B cell (primary cell): ENCODE data around the gene KRTAP10-9. TPM values are rescaled to one million over a fixed set of nuclear protein-coding genes. Genes with fewer than 3 reads are reported as not detected.
"Not testable (repeated sequence)": the region's sequence is repeated elsewhere in the genome, so short reads cannot be mapped to it uniquely, and the experiment has no call there.

Source experiments
- ATAC-seq: fragments of 200-7000 bp; cut with Tn5 transposase; one replicate; pipeline ENCODE4 v1.10.0; 2021; ENCODE audit warnings: low read depth, mild to moderate bottlenecking, moderate number of reproducible peaks, moderate library complexity
- CTCF ChIA-PET: fragments of 350-600 bp; sonication (Branson Sonifier 250); formaldehyde crosslinking; loops from one replicate; lab custom pipeline; 2021; ENCODE audit warnings: antibody characterized with exemption, inconsistent platforms; lab: Charles Lee
- POLR2A ChIA-PET: fragments of 350-600 bp; sonication (Branson Sonifier 250); formaldehyde crosslinking; loops from one replicate; lab custom pipeline; 2021; ENCODE audit warnings: antibody characterized with exemption; lab: Charles Lee
- DNase-seq: peaks from one replicate; pipeline ENCODE4 v3.0.0; 2013
- H2AFZ ChIP-seq: 2 replicates; pipeline ENCODE4 v1.6.1; 2012; ENCODE audit warnings: mild to moderate bottlenecking, low read depth, low read length; ENCODE audit not compliant: insufficient read depth, poor library complexity, severe bottlenecking
- H3K27ac ChIP-seq, 2 donors: 1 replicate in 1 of 2; 2 replicates in 1 of 2; pipeline ENCODE4 v1.5.1; 2012 to 2013; ENCODE audit warnings: low read length in 2 of 2, mild to moderate bottlenecking in 2 of 2, moderate library complexity in 1 of 2
- H3K27me3 ChIP-seq, 4 experiments: fragments of 200-600 bp in 1 of 4; sonication (generic) in 1 of 4; replicated peaks in 1 of 4; 1 replicate in 2 of 4; 2 replicates in 2 of 4; pipeline versions ENCODE4 v1.6.1 to v1.7.0; 2013 to 2016; ENCODE audit warnings: low read length in 3 of 4, mild to moderate bottlenecking in 2 of 4, mixed read lengths in 1 of 4, moderate library complexity in 1 of 4; ENCODE audit not compliant: insufficient read depth in 4 of 4, control insufficient read depth in 3 of 4; ENCODE audit errors: control extremely low read depth in 1 of 4
- H3K36me3 ChIP-seq, 2 experiments: replicated peaks in 1 of 2; 1 replicate in 1 of 2; 2 replicates in 1 of 2; pipeline versions ENCODE4 v1.6.1 to v1.7.1; 2013; ENCODE audit warnings: low read length in 1 of 2; ENCODE audit not compliant: insufficient read depth in 2 of 2, control insufficient read depth in 1 of 2; ENCODE audit errors: control extremely low read depth in 1 of 2, extremely low read depth in 1 of 2
- H3K4me1 ChIP-seq, 2 donors: fragments of 200-600 bp in 1 of 2; sonication (generic) in 1 of 2; 1 replicate in 1 of 2; 2 replicates in 1 of 2; pipeline versions ENCODE4 v1.5.1 to v1.6.1; 2013 to 2017; ENCODE audit warnings: low read length in 2 of 2; ENCODE audit not compliant: control insufficient read depth in 2 of 2, insufficient read depth in 2 of 2
- H3K4me2 ChIP-seq: replicated peaks from 2 replicates; pipeline ENCODE3; 2012; ENCODE audit warnings: mild to moderate bottlenecking, low read depth, low read length; ENCODE audit not compliant: poor library complexity, severe bottlenecking
- H3K4me3 ChIP-seq, 5 experiments: fragments of 200-600 bp in 1 of 5; sonication (generic) in 1 of 5; 1 replicate in 3 of 5; 2 replicates in 2 of 5; pipeline versions ENCODE4 v1.5.1 to v1.7.0; 2011 to 2016; ENCODE audit warnings: low read length in 4 of 5, mild to moderate bottlenecking in 4 of 5, low read depth in 2 of 5, control low read depth in 1 of 5, moderate library complexity in 1 of 5; ENCODE audit not compliant: insufficient read depth in 1 of 5; ENCODE audit errors: control extremely low read depth in 1 of 5, extremely low read depth in 1 of 5
- H3K79me2 ChIP-seq: fragments of 200-600 bp; sonication (generic); one replicate; pipeline ENCODE4 v1.6.0; 2016; ENCODE audit warnings: low read length; ENCODE audit not compliant: control insufficient read depth, insufficient read depth
- H3K9ac ChIP-seq: fragments of 200-600 bp; sonication (generic); 2 replicates; pipeline ENCODE4 v1.6.1; 2017; ENCODE audit warnings: mild to moderate bottlenecking, low read length, moderate library complexity
- H3K9me3 ChIP-seq, 3 donors: one replicate each; pipeline versions ENCODE4 v1.6.1 to v1.7.1; 2013; ENCODE audit warnings: low read length in 2 of 3; ENCODE audit not compliant: control insufficient read depth in 2 of 3, insufficient read depth in 1 of 3; ENCODE audit errors: control extremely low read depth in 1 of 3
- H4K20me1 ChIP-seq: 2 replicates; pipeline ENCODE4 v1.6.0; 2012; ENCODE audit warnings: mild to moderate bottlenecking, low read length; ENCODE audit not compliant: insufficient read depth, control insufficient read depth, poor library complexity, severe bottlenecking
- H3K27ac Mint-ChIP-seq: one replicate; pipeline ENCODE4 v1.8.0; 2021; ENCODE audit warnings: mixed read lengths
- H3K27me3 Mint-ChIP-seq: one replicate; pipeline ENCODE4 v1.8.0; 2021; ENCODE audit warnings: mixed read lengths
- H3K4me1 Mint-ChIP-seq: one replicate; pipeline ENCODE4 v1.8.0; 2021; ENCODE audit warnings: mixed read lengths
- H3K4me3 Mint-ChIP-seq: one replicate; pipeline ENCODE4 v1.8.0; 2021; ENCODE audit warnings: mixed read lengths
- H3K9me3 Mint-ChIP-seq: one replicate; pipeline ENCODE4 v1.8.0; 2022; ENCODE audit warnings: mixed read lengths; ENCODE audit not compliant: insufficient read depth
- EZH2 ChIP-seq: IDR thresholded peaks from 2 replicates; pipeline ENCODE4 v1.6.1; 2012; ENCODE audit warnings: borderline replicate concordance, low read depth, mild to moderate bottlenecking, moderate library complexity, low read length; ENCODE audit not compliant: insufficient read depth, poor library complexity, severe bottlenecking
- WGBS: methylation state at CpG from one replicate; pipeline ENCODE4 v1.1.5; 2013; ENCODE audit warnings: missing lambda C conversion rate; ENCODE audit not compliant: insufficient coverage; 5-methylcytosine and 5-hydroxymethylcytosine counted together
- intact Hi-C: fragments of 100-400 bp; cut with micrococcal nuclease; formaldehyde crosslinking; loops from one replicate; pipeline ENCODE4 v1.10.0; 2022
- polyA plus RNA-seq: library from polyadenylated mRNA; depleted of rRNA; stranded (reverse); fragments of >200 nt; gene quantifications from 2 replicates; pipeline ENCODE4 v1.2.3, GENCODE V29; 2012
- total RNA-seq, 2 donors: library from RNA; stranded (reverse); fragments of 120-200 nt in 1 of 2; gene quantifications; 1 replicate in 1 of 2; 2 replicates in 1 of 2; pipeline versions ENCODE4 v1.2.3 to v1.2.4, GENCODE V29; 2013 to 2022
- TF ChIP-seq, protein P1 (sequence below): fragments of 200-600 bp; IDR thresholded peaks from one replicate; pipeline ENCODE4 v1.8.0; 2022; ENCODE audit warnings: antibody characterized with exemption, mild to moderate bottlenecking

Gene KRTAP10-9
- total and polyA plus RNA-seq, 2 donors (not counting 1 experiment from before 2014, with no cell fraction given), result not detected

DNA sequence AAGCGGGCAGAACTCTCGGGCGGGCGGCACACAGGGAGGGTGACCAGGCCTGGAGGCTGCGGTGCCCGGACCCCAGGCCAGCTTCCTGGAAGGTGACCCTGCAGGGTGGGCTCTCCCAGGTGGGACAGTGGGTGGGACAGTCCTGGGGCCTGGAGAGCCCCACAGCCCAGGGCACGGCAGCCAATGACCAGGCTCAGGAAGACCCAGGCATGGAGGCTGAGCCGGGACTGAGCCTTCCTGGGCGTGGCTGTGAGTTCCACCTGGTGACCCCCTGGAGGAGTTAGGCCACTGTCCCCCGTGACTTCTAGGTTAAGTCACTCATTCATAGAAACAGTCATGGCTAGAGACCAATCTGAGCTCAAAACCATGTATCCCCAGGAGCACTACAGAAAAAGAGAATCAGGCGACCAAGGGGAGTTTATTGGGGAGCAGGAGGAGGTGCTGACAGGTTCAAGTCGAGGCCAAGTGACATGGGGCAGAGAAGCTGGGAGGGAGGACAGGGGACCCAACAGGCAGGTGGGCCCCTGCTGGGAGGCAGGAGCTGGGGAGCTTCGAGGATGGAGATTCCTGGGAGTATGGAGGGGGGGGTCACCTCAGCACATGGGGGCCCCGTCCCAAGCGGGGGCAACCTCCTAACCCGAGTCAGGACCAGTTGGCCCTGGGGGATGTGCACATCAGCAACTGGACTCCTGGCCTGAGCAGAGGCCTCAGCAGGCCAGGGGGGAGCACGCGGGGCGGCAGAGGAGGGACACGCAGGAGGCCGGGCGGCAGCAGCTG, 47.6 kb upstream of the KRTAP10-9 start:
- Mint-ChIP-seq H3K4me3 (no peak overlapping the region), H3K27me3 (peaks cover 29% of the 10 kb centered on the region), H3K9me3 (peaks cover 6% of the 10 kb centered on the region), H3K4me1 (no peaks in the 10 kb centered on the region), H3K27ac (no peak overlapping the region)
- Histone ChIP-seq H3K4me2 (no peak overlapping the region), H2AFZ (no peak overlapping the region), H3K4me1 (no peaks in the 10 kb centered on the region), H3K36me3 (no peaks in the 10 kb centered on the region), H4K20me1 (no peaks in the 10 kb centered on the region), H3K27ac (no peak overlapping the region), H3K4me3 (no peak overlapping the region), H3K27me3 (peaks cover 0 to 4% (median 2%) of the 10 kb centered on the region in 4 experiments), H3K79me2 (no peaks in the 10 kb centered on the region), H3K9me3 (peaks cover 3 to 56% (median 28%) of the 10 kb centered on the region in 3 donors), H3K9ac (no peak overlapping the region)
- intact Hi-C loops, result no loop called here
- ATAC-seq, result no peak
- TF ChIP-seq, protein P1, sequence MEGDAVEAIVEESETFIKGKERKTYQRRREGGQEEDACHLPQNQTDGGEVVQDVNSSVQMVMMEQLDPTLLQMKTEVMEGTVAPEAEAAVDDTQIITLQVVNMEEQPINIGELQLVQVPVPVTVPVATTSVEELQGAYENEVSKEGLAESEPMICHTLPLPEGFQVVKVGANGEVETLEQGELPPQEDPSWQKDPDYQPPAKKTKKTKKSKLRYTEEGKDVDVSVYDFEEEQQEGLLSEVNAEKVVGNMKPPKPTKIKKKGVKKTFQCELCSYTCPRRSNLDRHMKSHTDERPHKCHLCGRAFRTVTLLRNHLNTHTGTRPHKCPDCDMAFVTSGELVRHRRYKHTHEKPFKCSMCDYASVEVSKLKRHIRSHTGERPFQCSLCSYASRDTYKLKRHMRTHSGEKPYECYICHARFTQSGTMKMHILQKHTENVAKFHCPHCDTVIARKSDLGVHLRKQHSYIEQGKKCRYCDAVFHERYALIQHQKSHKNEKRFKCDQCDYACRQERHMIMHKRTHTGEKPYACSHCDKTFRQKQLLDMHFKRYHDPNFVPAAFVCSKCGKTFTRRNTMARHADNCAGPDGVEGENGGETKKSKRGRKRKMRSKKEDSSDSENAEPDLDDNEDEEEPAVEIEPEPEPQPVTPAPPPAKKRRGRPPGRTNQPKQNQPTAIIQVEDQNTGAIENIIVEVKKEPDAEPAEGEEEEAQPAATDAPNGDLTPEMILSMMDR, result no peak
- no peak for TF ChIP-seq EZH2
- 82% methylated on average over 22 of the region's 22 CpGs for WGBS
- CTCF ChIA-PET, result no interaction called here
- DNase-seq, result no peak
- POLR2A ChIA-PET, result no interaction called here

DNA sequence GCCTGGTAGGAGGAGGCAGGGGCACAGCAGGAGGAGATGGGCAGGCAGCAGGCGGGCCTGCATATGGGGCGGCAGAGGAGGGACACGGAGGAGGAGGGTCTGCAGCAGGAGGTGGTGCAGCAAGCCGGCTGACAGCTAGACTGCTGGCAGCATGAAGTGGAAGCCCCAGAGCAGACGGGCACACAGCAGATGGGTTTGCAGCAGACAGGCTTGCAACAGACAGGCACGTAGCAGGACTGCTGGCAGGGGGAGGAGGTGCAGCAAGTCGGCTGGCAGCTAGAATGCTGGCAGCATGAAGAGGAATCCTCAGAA, 47.1 kb upstream of the KRTAP10-9 start:
- intact Hi-C loops, result no loop called here
- DNase-seq (no peak), ATAC-seq (no peak)
- H3K4me3 Mint-ChIP-seq, result no peak overlapping the region
- Histone ChIP-seq H3K4me2 (no peak overlapping the region), H3K79me2 (no peaks in the 10 kb centered on the region), H3K9ac (no peak overlapping the region), H3K9me3 (peaks cover 3 to 56% (median 28%) of the 10 kb centered on the region in 3 donors), H3K36me3 (no peaks in the 10 kb centered on the region), H3K4me1 (no peaks in the 10 kb centered on the region), H3K27ac (no peak overlapping the region), H3K27me3 (peaks cover 0 to 6% (median 2%) of the 10 kb centered on the region in 4 experiments), H4K20me1 (no peaks in the 10 kb centered on the region), H2AFZ (no peak overlapping the region), H3K4me3 (no peak overlapping the region)
- peaks cover 30% of the 10 kb centered on the region for H3K27me3 Mint-ChIP-seq
- TF ChIP-seq, protein P1, result no peak
- no peak for TF ChIP-seq EZH2
- ChIA-PET CTCF (no interaction called here), POLR2A (no interaction called here)
- peaks cover 6% of the 10 kb centered on the region for H3K9me3 Mint-ChIP-seq
- H3K4me1 Mint-ChIP-seq, result no peaks in the 10 kb centered on the region
- H3K27ac Mint-ChIP-seq, result no peak overlapping the region
- WGBS, result 85% methylated on average over 7 of the region's 7 CpGs

DNA sequence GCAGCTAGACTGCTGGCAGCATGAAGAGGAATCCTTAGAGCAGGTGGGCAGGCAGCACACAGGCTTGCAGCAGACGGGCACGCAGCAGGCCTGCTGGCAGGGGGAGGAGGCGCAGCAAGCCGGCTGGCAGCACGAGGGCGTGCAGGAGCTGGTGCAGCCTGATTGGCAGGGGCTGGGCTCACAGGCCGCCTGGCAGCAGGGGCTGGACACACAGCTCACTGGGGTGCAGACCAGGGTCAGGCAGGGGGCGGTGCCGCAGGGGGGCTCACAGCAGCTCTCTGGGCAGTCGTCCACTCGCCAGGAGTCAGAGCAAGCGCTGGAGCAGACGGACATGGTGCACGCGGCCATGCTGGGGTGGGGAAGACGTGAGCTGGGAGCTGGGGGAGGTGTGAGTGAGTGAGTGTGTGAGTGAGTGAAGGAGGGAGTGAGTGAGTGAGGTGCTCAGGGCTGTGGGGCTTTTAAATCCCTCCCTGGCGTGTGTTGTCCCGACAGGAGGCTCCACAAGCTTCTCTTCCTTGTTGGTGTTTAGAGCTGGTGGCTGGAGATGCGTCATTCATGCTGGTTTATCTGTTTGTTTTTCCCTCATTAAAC, 46.6 kb upstream of the KRTAP10-9 start, which contains the start of gene KRTAP10-5:
Gene KRTAP10-5 (minus strand): TSS at position 374 of the 591 bp plus-strand sequence. CDS start 26 bp downstream, at position 348.
- H3K4me1 ChIP-seq, H2AFZ ChIP-seq, H3K27ac ChIP-seq, H3K4me3 ChIP-seq, intact Hi-C loops, ATAC-seq, CTCF ChIA-PET, H3K4me1 Mint-ChIP-seq, H3K9ac ChIP-seq, H3K36me3 ChIP-seq, H3K79me2 ChIP-seq, DNase-seq, H3K27ac Mint-ChIP-seq, POLR2A ChIA-PET, H3K4me2 ChIP-seq, H3K27me3 ChIP-seq, H3K4me3 Mint-ChIP-seq, H3K9me3 Mint-ChIP-seq, H4K20me1 ChIP-seq: not testable (repeated sequence)
- H3K9me3 ChIP-seq, result peaks cover 3 to 56% (median 28%) of the 10 kb centered on the region in 3 donors
- peaks cover 31% of the 10 kb centered on the region for H3K27me3 Mint-ChIP-seq
- WGBS, result 59% methylated on average over 16 of the region's 19 CpGs
